NT2/D1 (cell line): ENCODE measurements around the gene COG4.

Experiments used
- YY1 ChIP-seq: IDR thresholded peaks from 2 replicates; pipeline ENCODE4 v1.6.1; 2011; ENCODE audit not compliant: insufficient read length, insufficient read depth
- ZNF274 ChIP-seq: IDR thresholded peaks from 2 replicates; pipeline ENCODE4 v1.6.1; 2011; ENCODE audit warnings: mild to moderate bottlenecking, low read depth, low read length

DNA sequence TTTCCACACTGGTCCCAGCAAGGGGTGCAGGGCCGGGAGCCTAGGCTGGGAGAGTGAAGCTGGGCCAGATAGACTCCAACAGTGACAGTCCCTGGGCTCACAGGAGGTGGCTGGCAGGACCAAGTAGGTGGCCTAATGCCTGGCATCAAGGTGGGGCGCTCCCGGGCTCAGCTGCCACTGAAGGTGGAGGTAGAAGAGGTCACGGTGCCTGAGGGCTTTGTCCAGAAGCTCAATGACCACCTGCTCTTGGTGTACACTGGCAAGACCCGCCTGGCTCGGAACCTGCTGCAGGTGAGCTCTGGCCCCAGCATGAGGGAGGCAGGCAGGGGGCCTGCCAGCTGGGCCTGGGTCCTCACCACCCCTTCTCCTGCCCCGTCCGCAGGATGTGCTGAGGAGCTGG is 45.2 kb downstream of the COG4 start:
- TF ChIP-seq ZNF274 (no peak), YY1 (no peak)
